Amniotic stem cell (primary cell): ENCODE results near the gene MUC2.

Source experiments
- DNase-seq: peaks from one replicate; lab custom pipeline; 2025; lab: John Stamatoyannopoulos, UW

MUC2 gene

GRCh38 chr11:1074244-1075221 lies at the start of gene MUC2:
Gene MUC2, plus strand, starts transcription at chr11:1074874.
- DNase-seq, result no peak

GRCh38 chr11:1025410-1026162 lies 49.1 kb upstream of the MUC2 start:
- DNase-seq, result no peak

GRCh38 chr11:1026163-1026450 lies 48.6 kb upstream of the MUC2 start:
- no peak for DNase-seq

- no peak for DNase-seq
Observed at GRCh38 chr11:1026641-1027482, 47.8 kb upstream of the MUC2 start.

GRCh38 chr11:1027483-1028290 lies 47.0 kb upstream of the MUC2 start:
- DNase-seq, result no peak

- no peak for DNase-seq
Observed at GRCh38 chr11:1028291-1028540, 46.5 kb upstream of the MUC2 start.

- no peak for DNase-seq
Observed at GRCh38 chr11:1028616-1029015, 46.1 kb upstream of the MUC2 start.

GRCh38 chr11:1029051-1029450 lies 45.6 kb upstream of the MUC2 start:
- DNase-seq, result no peak

- no peak for DNase-seq
Observed at GRCh38 chr11:1029654-1030053, 45.0 kb upstream of the MUC2 start.

GRCh38 chr11:1030086-1030485 lies 44.6 kb upstream of the MUC2 start:
- DNase-seq, result no peak

GRCh38 chr11:1030556-1030955 lies 44.1 kb upstream of the MUC2 start:
- DNase-seq, result no peak

- no peak for DNase-seq
Observed at GRCh38 chr11:1031121-1031899, 43.4 kb upstream of the MUC2 start.

GRCh38 chr11:1032310-1032891 lies 42.3 kb upstream of the MUC2 start:
- DNase-seq, result no peak

GRCh38 chr11:1033016-1033798 lies 41.5 kb upstream of the MUC2 start:
- no peak for DNase-seq

- DNase-seq, result no peak
Observed at GRCh38 chr11:1034001-1034400, 40.7 kb upstream of the MUC2 start.

GRCh38 chr11:1034456-1035295 lies 40.0 kb upstream of the MUC2 start:
- no peak for DNase-seq

GRCh38 chr11:1035577-1036283 lies 38.9 kb upstream of the MUC2 start:
- no peak for DNase-seq

GRCh38 chr11:1036303-1036923 lies 38.3 kb upstream of the MUC2 start, which contains the start of gene MUC6:
Gene MUC6, minus strand, starts transcription at chr11:1036718. Its CDS starts 63 bp downstream, at chr11:1036655.
- no peak for DNase-seq
